Endothelial cell of umbilical vein (primary cell): Measurements from ENCODE around the gene PRR19. TPM values are rescaled to one million over a fixed set of nuclear protein-coding genes. Genes with fewer than 3 reads are reported as not detected.

Experiments
- BruUV-seq: library from RNA; stranded (reverse); fragments of 400-500 nt; replicated peaks from 2 replicates; lab custom pipeline; 2021; lab: Mats Ljungman, UMichigan
- CTCF ChIA-PET: fragments of 300-600, 350-600 bp; sonication (Branson Sonifier 250); formaldehyde crosslinking; loops from one replicate; lab custom pipeline; 2021; ENCODE audit warnings: antibody characterized with exemption, inconsistent platforms; lab: Charles Lee
- POLR2A ChIA-PET: fragments of 300-600, 350-600 bp; sonication (Branson Sonifier 250); formaldehyde crosslinking; loops from one replicate; lab custom pipeline; 2021; ENCODE audit warnings: antibody characterized with exemption, inconsistent platforms; lab: Charles Lee
- DNase-seq: peaks from one replicate; pipeline ENCODE4 v3.0.0-alpha.2; 2011; ENCODE audit warnings: low read depth, low spot score
- FAIRE-seq: peaks from 2 replicates; lab custom pipeline; 2011; peaks lifted over from hg19 to GRCh38; lab: Jason Lieb, UNC
- H2AFZ ChIP-seq: 2 replicates; pipeline ENCODE4 v1.6.0; 2012; ENCODE audit warnings: low read depth, low read length, control low read depth, inconsistent platforms
- H3K27ac ChIP-seq: 2 replicates; pipeline ENCODE4 v1.5.1; 2011; ENCODE audit warnings: low read depth, mild to moderate bottlenecking, control low read depth, low read length, moderate library complexity; ENCODE audit not compliant: insufficient read depth
- H3K27me3 ChIP-seq, 2 experiments: 2 replicates each; pipeline versions ENCODE4 v1.6.0 to v1.6.1; 2011; ENCODE audit warnings: low read length in 2 of 2, mixed read lengths in 1 of 2; ENCODE audit not compliant: control insufficient read depth in 2 of 2, insufficient read depth in 2 of 2
- H3K36me3 ChIP-seq, 2 experiments: 2 replicates in 1 of 2; 3 replicates in 1 of 2; pipeline ENCODE4 v1.5.1; 2011; ENCODE audit warnings: low read length in 2 of 2, mild to moderate bottlenecking in 1 of 2, moderate library complexity in 1 of 2; ENCODE audit not compliant: control insufficient read depth in 2 of 2, insufficient read depth in 2 of 2; ENCODE audit errors: extremely low read depth in 1 of 2
- H3K4me1 ChIP-seq: 3 replicates; pipeline ENCODE4 v1.5.1; 2011; ENCODE audit warnings: mild to moderate bottlenecking, low read length; ENCODE audit not compliant: control insufficient read depth, insufficient read depth; ENCODE audit errors: extremely low read depth
- H3K4me2 ChIP-seq: 2 replicates; pipeline ENCODE4 v1.6.1; 2011; ENCODE audit warnings: low read length, control low read depth, mixed read lengths; ENCODE audit not compliant: insufficient read depth
- H3K4me3 ChIP-seq, 3 experiments: fragments of 200-600 bp in 1 of 3; sonication (generic), shearing (Covaris generic) in 1 of 3; replicated peaks in 1 of 3; 2 replicates each; pipeline ENCODE4 v1.5.1; 2011 to 2016; ENCODE audit warnings: control low read depth in 3 of 3, low read length in 3 of 3, mild to moderate bottlenecking in 2 of 3, inconsistent platforms in 1 of 3, low read depth in 1 of 3, moderate library complexity in 1 of 3; ENCODE audit not compliant: insufficient read depth in 1 of 3
- H3K79me2 ChIP-seq: 2 replicates; pipeline ENCODE4 v1.6.0; 2012; ENCODE audit warnings: low read length, inconsistent platforms; ENCODE audit not compliant: control insufficient read depth, insufficient read depth
- H3K9ac ChIP-seq: replicated peaks from 2 replicates; pipeline ENCODE3; 2011; ENCODE audit warnings: low read length, control low read depth; ENCODE audit not compliant: insufficient read depth; ENCODE audit errors: extremely low read depth
- H3K9me1 ChIP-seq: replicated peaks from 3 replicates; pipeline ENCODE4 v1.6.0; 2011; ENCODE audit warnings: mild to moderate bottlenecking, low read length; ENCODE audit not compliant: control insufficient read depth, insufficient read depth; ENCODE audit errors: extremely low read depth
- H3K9me3 ChIP-seq: replicated peaks from 2 replicates; pipeline ENCODE4 v1.5.1; 2012; ENCODE audit warnings: low read length, inconsistent platforms; ENCODE audit not compliant: control insufficient read depth, insufficient read depth
- H4K20me1 ChIP-seq: replicated peaks from 2 replicates; pipeline ENCODE3; 2011; ENCODE audit warnings: mild to moderate bottlenecking, low read length; ENCODE audit not compliant: control insufficient read depth, insufficient read depth; ENCODE audit errors: extremely low read depth
- CTCF ChIP-seq, 2 donors: IDR thresholded peaks; 1 replicate in 1 of 2; 2 replicates in 1 of 2; pipeline ENCODE4 v1.5.1; 2011; ENCODE audit warnings: low read length in 2 of 2, mild to moderate bottlenecking in 2 of 2, moderate library complexity in 2 of 2, control low read depth in 1 of 2, inconsistent platforms in 1 of 2, low read depth in 1 of 2; ENCODE audit not compliant: insufficient read depth in 1 of 2; ENCODE audit errors: extremely low read depth in 1 of 2
- POLR2AphosphoS5 ChIP-seq: IDR thresholded peaks from 2 replicates; pipeline ENCODE4 v1.6.1; 2012; ENCODE audit warnings: low read depth, mild to moderate bottlenecking, control low read depth, low read length, moderate library complexity; ENCODE audit not compliant: insufficient read depth
- dilution Hi-C: fragments of 300-500 bp; cut with MboI; formaldehyde crosslinking; loops from one replicate; pipeline ENCODE4 v1.15.0; 2019; ENCODE audit warnings: low sequenced_read_pairs; ENCODE audit not compliant: extremely low pct_ligation_motif_present
- intact Hi-C: fragments of 100-400 bp; cut with micrococcal nuclease; formaldehyde crosslinking; loops from one replicate; pipeline ENCODE4 v1.10.0; 2022
- polyA plus RNA-seq, 4 experiments: library from polyadenylated mRNA; depleted of rRNA in 3 of 4; stranded (reverse) in 3 of 4; unstranded in 1 of 4; fragments of >200 nt; gene quantifications; 2 replicates each; pipeline versions ENCODE4 v1.2.1 to v1.2.3, GENCODE V29; 2011 to 2012; ENCODE audit warnings: missing spikeins in 1 of 4
- total RNA-seq: library from RNA; stranded (reverse); gene quantifications from 2 replicates; pipeline ENCODE4 v1.2.3, GENCODE V29; 2021

PRR19 gene
- total and polyA plus RNA-seq, 2 donors (not counting 3 experiments of a cell fraction or from before 2014, with no cell fraction given), result 1.0 to 1.4 TPM

GRCh38 chr19:42284591-42285341, 17.2 kb upstream of the PRR19 start:
- ChIA-PET CTCF (interaction anchor here (0.7 to 3.0 kb wide), 5 partner anchors 12 to 1979 kb away, joined by 4 to 17 read pairs (median 5); no protein-coding TSS in a partner anchor), POLR2A (no interaction called here)
- Histone ChIP-seq H3K27me3 (no peaks in the 10 kb centered on the region), H3K9me3 (no peaks in the 10 kb centered on the region), H3K4me1 (peaks cover 40% of the 10 kb centered on the region), H3K4me3 (peak overlapping the region; percentile 41 to 63 (median 55)), H4K20me1 (no peaks in the 10 kb centered on the region), H3K36me3 (peaks cover 4 to 27% of the 10 kb centered on the region in 2 experiments), H3K9ac (peak overlapping the region; percentile 53), H3K9me1 (no peaks in the 10 kb centered on the region), H2AFZ (no peak overlapping the region), H3K27ac (peak overlapping the region; percentile 38), H3K4me2 (peak overlapping the region; percentile 74), H3K79me2 (peaks cover 23% of the 10 kb centered on the region)
- DNase-seq (peak; percentile 20), FAIRE-seq (peak; percentile 15)
- dilution Hi-C loops (no loop called here), intact Hi-C loops (no loop called here)
- no TSS peak for BruUV-seq
- no peak for TF ChIP-seq CTCF (IDR thresholded peaks at IDR 0.05; ENCODE audit: extremely low read depth in 1 of 2, insufficient read depth in 1 of 2, low read depth in 1 of 2, low read length in 2 of 2)
- no peak for TF ChIP-seq POLR2AphosphoS5

GRCh38 chr19:42285541-42285941, 16.4 kb upstream of the PRR19 start:
- H3K9ac ChIP-seq, result no peak overlapping the region
- H3K4me3 ChIP-seq, result peak overlapping the region in 1 of 3 experiments; percentile 10
- H3K9me3 ChIP-seq, result no peaks in the 10 kb centered on the region
- dilution Hi-C loops (no loop called here), intact Hi-C loops (no loop called here)
- ChIA-PET POLR2A (interaction anchor here (0.5 kb wide), 1 partner anchor 19 kb away, joined by 3 read pairs; no protein-coding TSS in a partner anchor), CTCF (interaction anchor here (1.2 to 3.0 kb wide), 2 partner anchors 11 to 39 kb away, joined by 4 to 17 read pairs; no protein-coding TSS in a partner anchor)
- FAIRE-seq (peak; percentile 37), DNase-seq (peak; percentile 22)
- no peak overlapping the region for H2AFZ ChIP-seq
- BruUV-seq, result no TSS peak
- peak overlapping the region; percentile 38 for H3K27ac ChIP-seq
- H3K4me1 ChIP-seq, result peaks cover 40% of the 10 kb centered on the region
- H3K36me3 ChIP-seq, result peaks cover 11 to 34% of the 10 kb centered on the region in 2 experiments
- TF ChIP-seq CTCF (IDR thresholded peaks at IDR 0.05; ENCODE audit: extremely low read depth in 1 of 2, insufficient read depth in 1 of 2, low read depth in 1 of 2, low read length in 2 of 2), result peak in 1 of 2 donors; percentile 9
- TF ChIP-seq POLR2AphosphoS5, result no peak
- no peaks in the 10 kb centered on the region for H3K9me1 ChIP-seq
- peak overlapping the region; percentile 74 for H3K4me2 ChIP-seq
- H3K79me2 ChIP-seq, result peaks cover 23% of the 10 kb centered on the region
- no peaks in the 10 kb centered on the region for H4K20me1 ChIP-seq
- no peaks in the 10 kb centered on the region for H3K27me3 ChIP-seq
